Dedifferentiated amniotic fluid mesenchymal stem cell (primary cell): Measurements from ENCODE around the gene PRR23E.

Source experiments
- DNase-seq: peaks from one replicate; pipeline ENCODE4 v3.0.0-alpha.2; 2016; ENCODE audit errors: extremely low spot score

The PRR23E gene

GRCh38 chr3:127164615-127165014 lies 28.3 kb upstream of the PRR23E start:
- DNase-seq: no peak

GRCh38 chr3:127165036-127165435 lies 27.9 kb upstream of the PRR23E start:
- DNase-seq: no peak

- DNase-seq: no peak
Observed at GRCh38 chr3:127165694-127166485, 27.0 kb upstream of the PRR23E start.

DNA sequence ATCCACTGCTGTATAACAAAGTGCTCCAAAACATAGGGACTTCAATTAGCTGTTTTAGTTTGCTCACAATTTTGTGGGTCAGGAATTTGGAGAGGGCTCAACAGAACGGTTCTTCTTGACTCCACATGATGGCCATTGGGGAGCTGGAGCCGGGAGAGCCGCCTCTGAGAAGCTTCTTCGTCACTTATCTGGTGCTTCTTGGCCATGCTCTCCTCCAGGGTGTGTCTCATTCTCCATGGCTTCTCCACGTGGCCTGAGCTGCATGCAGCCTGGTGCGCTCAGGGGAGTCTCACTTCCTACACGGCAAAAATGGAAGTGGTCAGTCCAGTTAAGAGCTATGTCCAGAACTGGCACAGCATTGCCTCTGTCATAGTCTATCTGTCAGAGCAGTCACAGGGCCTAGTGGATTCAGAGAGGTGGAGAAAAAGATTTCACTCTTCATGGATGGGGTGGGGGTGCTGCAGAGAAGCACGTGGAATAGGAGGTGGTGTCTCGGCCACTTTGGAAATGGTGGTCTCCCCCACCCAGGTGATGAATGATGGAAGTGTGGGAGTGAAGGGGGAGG lies 26.3 kb upstream of the PRR23E start:
- no peak for DNase-seq

DNA sequence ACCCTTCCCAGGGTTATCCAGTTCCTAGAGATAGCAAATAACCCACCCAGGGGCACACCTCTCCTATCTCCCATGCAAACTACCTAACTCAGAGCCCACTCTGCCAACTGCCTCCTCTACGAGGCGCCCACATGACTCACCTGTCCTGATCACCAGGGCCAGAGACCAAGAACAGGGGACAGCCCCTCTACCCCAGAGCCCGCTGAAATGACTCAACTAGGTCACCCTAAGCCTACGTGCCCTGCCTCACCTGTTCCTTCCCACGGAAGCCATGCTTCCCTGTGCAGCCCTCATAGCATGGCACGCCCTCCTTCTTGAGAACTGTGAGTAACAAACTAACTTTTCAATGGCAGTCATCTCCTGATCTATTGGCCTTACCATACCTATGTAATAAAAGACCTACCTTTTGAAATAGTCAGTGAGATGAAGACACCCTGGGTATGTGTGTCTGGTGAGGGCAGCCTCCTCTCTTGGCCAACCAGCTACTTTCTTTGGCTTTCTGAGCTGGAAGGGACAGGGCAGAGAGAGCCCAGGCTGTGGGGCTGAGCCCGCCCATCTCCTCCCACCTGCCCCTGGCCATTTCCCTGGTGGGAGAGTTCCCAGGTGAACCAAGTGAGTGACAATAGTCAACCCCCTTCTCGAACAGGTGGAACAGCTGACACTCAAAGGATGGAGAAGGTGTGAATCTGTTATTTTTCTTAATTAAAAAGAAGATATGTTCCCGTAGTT lies 25.5 kb upstream of the PRR23E start:
- DNase-seq: no peak

- DNase-seq: no peak
Observed at GRCh38 chr3:127168271-127168670, 24.7 kb upstream of the PRR23E start.

DNA sequence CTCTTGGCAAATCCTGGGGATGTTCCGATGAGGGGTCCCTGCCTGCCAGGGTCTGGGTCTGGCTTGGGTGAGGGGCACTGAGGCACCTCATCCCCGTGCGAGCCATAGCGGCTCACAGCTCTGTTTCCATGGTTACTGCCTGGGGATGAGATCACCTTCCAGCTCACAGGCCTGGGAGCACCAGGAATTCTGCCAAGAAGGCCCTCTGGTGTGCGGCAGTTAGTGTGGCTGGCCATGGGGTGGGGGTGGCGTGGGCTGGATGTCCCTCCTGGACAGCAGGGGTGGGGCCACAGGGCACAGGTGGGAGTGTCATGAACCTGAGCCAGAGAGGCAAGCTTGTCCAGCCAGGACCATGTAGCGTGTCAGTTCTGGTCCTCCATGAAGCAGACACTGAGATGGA lies 22.1 kb upstream of the PRR23E start:
- peak; percentile 38 for DNase-seq

GRCh38 chr3:127171320-127171719 lies 21.6 kb upstream of the PRR23E start:
- no peak for DNase-seq

GRCh38 chr3:127171721-127172120 lies 21.2 kb upstream of the PRR23E start:
- no peak for DNase-seq

- no peak for DNase-seq
Observed at GRCh38 chr3:127172211-127172610, 20.7 kb upstream of the PRR23E start.

- DNase-seq: peak; percentile 19
Observed at GRCh38 chr3:127172781-127173515, 20.0 kb upstream of the PRR23E start.

DNA sequence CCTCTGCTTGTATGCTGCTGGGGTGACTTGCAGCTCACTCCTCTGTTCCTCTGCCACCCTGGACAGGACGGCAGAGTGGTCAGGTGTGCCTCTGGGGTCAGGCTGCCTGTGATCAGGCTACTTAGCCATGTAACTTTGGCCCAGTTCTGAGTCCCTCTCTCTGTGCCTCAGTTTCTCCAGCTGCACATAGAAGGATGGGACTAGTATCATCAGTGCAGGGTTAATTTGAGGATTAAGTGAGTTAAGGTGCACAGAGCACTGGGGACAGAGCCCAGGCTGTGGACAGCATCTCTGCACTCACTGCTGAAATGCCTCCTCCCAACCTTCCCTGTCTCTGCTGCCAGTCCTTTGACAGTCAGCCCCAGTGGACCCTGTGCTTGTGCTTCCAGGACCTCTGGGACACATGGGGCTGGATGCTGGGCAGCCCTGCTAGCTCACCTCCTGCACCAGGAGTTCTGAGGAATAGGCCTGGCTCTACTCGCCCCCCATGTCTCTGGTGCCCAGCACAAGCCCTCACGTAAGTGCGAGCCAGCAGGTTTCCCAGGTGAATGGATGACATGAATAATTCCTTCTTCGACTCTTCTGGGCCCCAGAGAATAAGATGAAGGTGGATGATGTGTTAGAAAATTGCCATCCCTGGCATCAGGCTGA lies 19.3 kb upstream of the PRR23E start:
- DNase-seq: no peak

- no peak for DNase-seq
Observed at GRCh38 chr3:127174284-127174683, 18.6 kb upstream of the PRR23E start.

- no peak for DNase-seq
Observed at GRCh38 chr3:127174715-127175140, 18.2 kb upstream of the PRR23E start.

GRCh38 chr3:127175272-127175671 lies 17.7 kb upstream of the PRR23E start:
- DNase-seq: no peak

DNA sequence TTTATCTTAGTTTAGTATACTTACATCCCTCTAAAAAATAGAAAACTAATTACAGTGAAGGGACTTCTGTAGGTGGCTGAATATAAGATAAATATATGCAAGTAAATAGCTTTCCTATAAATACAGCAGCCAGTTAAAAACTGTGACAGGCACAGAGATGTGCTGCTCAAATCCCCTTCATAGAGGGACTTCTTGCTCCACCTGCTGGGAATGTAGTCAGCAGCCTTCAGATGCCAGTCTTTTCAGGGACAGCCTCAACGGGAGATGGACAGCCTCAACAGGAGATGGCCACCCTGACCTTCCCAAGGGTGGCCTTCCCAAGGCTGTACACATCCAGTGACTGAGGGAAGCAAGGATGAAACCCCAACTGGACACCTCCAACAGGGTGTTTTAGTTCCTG lies 15.7 kb upstream of the PRR23E start:
- DNase-seq: no peak

- no peak for DNase-seq
Observed at GRCh38 chr3:127180859-127181258, 12.1 kb upstream of the PRR23E start.

DNA sequence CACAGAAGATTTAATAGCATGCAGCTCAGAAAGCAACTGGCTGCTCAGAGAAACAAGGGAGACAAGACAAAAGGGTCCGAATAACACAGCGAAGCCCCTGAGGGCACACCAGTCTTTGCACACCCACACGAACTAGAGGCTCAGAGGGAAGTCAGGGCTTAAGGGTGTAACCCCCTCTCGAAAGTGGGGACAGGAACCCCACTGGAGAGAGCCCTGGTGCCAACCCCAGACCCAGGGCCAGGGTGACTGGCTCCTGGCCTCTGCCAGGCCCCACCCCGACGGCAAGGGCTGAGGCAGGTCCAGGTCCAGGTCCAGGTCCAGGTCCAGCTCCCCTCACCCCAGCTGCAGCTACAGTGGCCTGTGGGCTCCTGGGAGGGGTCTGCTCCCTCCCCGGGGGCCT lies 10.5 kb upstream of the PRR23E start:
- no peak for DNase-seq

GRCh38 chr3:127182848-127183714 lies 9.8 kb upstream of the PRR23E start:
- no peak for DNase-seq

- no peak for DNase-seq
Observed at GRCh38 chr3:127183931-127184869, 8.7 kb upstream of the PRR23E start.
